ENCODE data around the gene CTTN.

Gene CTTN

DNA sequence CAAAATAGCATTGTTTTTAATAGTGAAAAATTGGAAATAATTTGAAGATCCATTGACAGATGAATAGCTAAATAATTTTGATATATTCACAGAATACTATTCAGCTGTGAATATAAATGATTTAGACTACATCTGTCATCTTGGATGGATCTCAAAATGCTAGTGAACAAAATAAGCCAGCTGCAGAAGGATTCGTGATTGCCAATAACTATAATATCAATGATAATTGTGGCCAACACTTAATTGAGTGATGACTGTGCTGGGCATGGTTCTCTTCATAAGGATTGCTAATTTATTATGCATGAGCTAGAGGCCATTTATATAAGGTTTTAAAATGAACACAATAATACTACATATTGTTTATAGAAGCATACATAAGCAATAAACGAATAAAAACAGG, 60.4 kb downstream of the CTTN start:
- H3K27me3 Mint-ChIP-seq (ENCODE audit: low read depth, poor library complexity): peaks cover 10% of the 10 kb centered on the region
- DNase-seq: no peak
- TF ChIP-seq CTCF (IDR thresholded peaks at IDR 0.05): no peak
- no peak overlapping the region for H3K27ac Mint-ChIP-seq
- H3K4me3 Mint-ChIP-seq: no peak overlapping the region
- peaks cover under 1% of the 10 kb centered on the region for H3K9me3 Mint-ChIP-seq
- no peaks in the 10 kb centered on the region for H3K36me3 Mint-ChIP-seq (ENCODE audit: low read depth)
- peaks cover 15% of the 10 kb centered on the region for H3K4me1 Mint-ChIP-seq

DNA sequence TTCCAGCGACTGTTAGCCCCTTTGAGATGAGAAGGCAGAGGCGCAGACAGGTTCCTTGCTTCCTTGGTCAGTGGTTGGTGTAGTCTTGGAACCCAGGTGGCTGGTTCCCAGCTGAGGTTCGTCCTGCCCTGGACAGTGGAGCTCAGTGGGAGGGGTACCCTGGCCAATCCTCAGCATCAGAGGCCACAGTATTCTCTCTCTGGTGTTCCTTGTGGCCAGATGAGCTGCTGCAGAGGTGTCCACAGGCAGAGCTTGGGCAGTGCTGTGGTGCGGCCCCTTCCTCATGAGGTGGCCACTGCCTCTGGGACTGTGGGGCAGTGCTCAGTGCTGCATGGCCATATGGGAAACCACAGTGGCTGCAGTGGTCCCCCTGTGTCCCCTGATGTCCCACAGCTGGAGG, 61.8 kb downstream of the CTTN start:
- Mint-ChIP-seq H3K27me3 (ENCODE audit: low read depth, poor library complexity) (peaks cover 2% of the 10 kb centered on the region), H3K36me3 (ENCODE audit: low read depth) (no peaks in the 10 kb centered on the region), H3K4me1 (peaks cover 24% of the 10 kb centered on the region), H3K4me3 (no peak overlapping the region), H3K9me3 (no peaks in the 10 kb centered on the region), H3K27ac (no peak overlapping the region)
- no peak for DNase-seq
- TF ChIP-seq CTCF (IDR thresholded peaks at IDR 0.05): no peak

DNA sequence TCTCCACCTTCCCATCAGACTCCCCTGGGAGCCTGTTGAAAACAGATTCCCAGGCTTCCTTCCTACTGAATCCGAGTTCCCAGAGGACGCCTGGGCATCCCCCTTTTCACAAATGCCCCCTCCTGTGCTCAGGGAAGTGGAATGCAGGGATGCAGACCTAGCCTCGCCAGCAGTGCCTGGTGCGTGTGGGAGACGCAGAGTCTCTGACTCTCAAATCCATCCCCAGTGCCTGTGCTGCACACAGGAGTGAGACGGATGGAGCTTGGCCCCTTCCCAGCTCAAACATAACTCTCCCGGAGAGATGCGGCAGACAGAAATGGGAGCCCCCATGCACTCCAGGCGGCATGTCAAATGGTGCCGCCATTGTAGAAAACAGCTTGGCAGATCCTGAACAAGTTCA, 62.6 kb downstream of the CTTN start:
- peaks cover 6% of the 10 kb centered on the region for H3K27me3 Mint-ChIP-seq (ENCODE audit: low read depth, poor library complexity)
- TF ChIP-seq CTCF (IDR thresholded peaks at IDR 0.05): no peak
- no peak overlapping the region for H3K4me3 Mint-ChIP-seq
- no peak for DNase-seq
- peaks cover 15% of the 10 kb centered on the region for H3K4me1 Mint-ChIP-seq
- H3K27ac Mint-ChIP-seq: no peak overlapping the region
- H3K9me3 Mint-ChIP-seq: no peaks in the 10 kb centered on the region
- no peaks in the 10 kb centered on the region for H3K36me3 Mint-ChIP-seq (ENCODE audit: low read depth)

DNA sequence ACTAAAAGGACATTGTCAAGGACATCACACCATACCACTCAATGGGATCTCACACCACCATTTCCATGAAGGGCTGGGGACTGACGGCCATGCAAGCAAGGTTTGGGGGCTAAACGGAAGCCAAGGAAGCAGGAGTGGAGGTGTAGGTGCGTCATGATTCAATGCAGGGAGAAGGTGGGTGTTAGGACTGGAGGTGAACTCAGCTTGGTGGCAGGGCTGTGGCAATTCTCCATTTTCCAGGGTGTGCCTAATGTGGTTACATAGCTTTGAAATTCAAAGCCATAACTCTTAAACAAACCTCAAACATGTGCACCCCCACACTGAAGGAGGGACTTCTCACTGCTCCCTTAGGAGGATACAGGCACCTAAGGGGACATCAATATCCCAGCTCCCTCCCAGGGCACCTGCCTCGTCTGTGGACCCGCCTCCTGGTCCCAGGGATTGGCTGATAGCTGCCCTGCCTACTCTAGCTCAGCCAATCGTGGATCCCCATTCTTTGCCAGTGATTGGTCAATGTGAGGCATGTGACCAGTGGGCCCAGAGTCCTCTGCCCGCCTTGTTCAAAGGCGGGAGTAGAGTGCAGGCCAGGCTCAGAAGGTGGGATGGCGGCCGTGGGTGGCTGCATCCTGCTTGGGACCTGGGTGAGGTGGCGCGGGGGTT, 64.6 kb downstream of the CTTN start:
- H3K36me3 Mint-ChIP-seq (ENCODE audit: low read depth): no peaks in the 10 kb centered on the region
- H3K27ac Mint-ChIP-seq: no peak overlapping the region
- H3K4me3 Mint-ChIP-seq: no peak overlapping the region
- H3K27me3 Mint-ChIP-seq (ENCODE audit: low read depth, poor library complexity): peaks cover 6% of the 10 kb centered on the region
- H3K4me1 Mint-ChIP-seq: peaks cover 15% of the 10 kb centered on the region
- DNase-seq: no peak
- TF ChIP-seq CTCF (IDR thresholded peaks at IDR 0.05): no peak
- no peaks in the 10 kb centered on the region for H3K9me3 Mint-ChIP-seq

DNA sequence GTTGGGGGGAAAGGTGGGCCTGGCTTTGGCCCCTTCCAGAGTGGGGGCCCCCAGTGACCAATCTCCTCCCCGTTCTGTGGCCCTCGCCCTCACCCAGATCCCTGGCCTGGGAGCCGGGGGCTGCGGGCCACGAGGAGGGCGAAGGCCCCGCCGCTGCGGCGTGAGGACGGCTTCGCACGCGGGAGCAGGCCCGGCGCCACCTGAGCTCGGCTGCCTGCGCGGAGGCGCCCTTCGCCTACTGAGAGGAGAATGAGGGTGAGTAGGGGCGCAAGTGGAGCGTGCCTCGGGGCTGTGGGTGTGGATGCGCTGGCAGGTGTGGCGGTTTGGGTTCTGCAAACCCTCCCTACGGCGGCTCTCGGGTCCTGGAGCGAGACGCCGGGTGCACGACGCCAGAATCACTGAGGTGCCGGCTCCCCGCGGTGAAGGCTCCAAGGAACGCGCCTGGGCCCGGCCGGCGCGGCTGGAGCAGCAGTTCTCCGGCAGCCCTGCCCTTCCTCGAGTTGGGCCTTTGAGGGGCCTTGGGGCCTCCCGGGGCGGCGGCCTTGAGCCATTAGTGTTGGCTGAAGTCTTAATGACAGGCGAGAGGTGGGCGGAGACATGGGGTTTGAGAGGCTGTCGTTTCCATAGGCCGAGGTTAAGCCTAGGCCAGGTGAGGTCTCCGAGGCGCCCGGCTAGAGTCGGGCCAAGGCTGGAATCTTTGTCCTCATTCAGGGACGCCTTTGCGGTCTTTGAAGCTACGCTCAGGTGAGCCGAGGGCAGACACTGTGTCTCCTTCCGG, 65.3 kb downstream of the CTTN start:
- no peaks in the 10 kb centered on the region for H3K9me3 Mint-ChIP-seq
- H3K4me3 Mint-ChIP-seq: no peak overlapping the region
- DNase-seq: no peak
- H3K27ac Mint-ChIP-seq: no peak overlapping the region
- H3K4me1 Mint-ChIP-seq: peaks cover 15% of the 10 kb centered on the region
- TF ChIP-seq CTCF (IDR thresholded peaks at IDR 0.05): no peak
- H3K27me3 Mint-ChIP-seq (ENCODE audit: low read depth, poor library complexity): peaks cover 6% of the 10 kb centered on the region
- H3K36me3 Mint-ChIP-seq (ENCODE audit: low read depth): no peaks in the 10 kb centered on the region

Data from nephron progenitor cell (in vitro differentiated cells).